Mesothelial cell of epicardium (in vitro differentiated cells): ENCODE results near the gene AKAP8. TPM values are rescaled to one million over a fixed set of nuclear protein-coding genes. Genes with fewer than 3 reads are reported as not detected.

Experiments
- DNase-seq, 2 experiments: peaks; one replicate each; pipeline ENCODE4 v3.0.0; 2021; ENCODE audit warnings: low spot score in 2 of 2; ENCODE audit not compliant: unreplicated experiment in 2 of 2
- H3K27ac Mint-ChIP-seq: 2 replicates; pipeline ENCODE4 v1.8.0; 2021; ENCODE audit warnings: mixed read lengths
- H3K27me3 Mint-ChIP-seq: 2 replicates; pipeline ENCODE4 v1.8.0; 2021; ENCODE audit warnings: low read depth, mixed read lengths
- H3K36me3 Mint-ChIP-seq: 2 replicates; pipeline ENCODE4 v1.8.0; 2021; ENCODE audit warnings: mixed read lengths
- H3K4me1 Mint-ChIP-seq: 2 replicates; pipeline ENCODE4 v1.8.0; 2021; ENCODE audit warnings: mixed read lengths
- H3K4me3 Mint-ChIP-seq: 2 replicates; pipeline ENCODE4 v1.8.0; 2021; ENCODE audit warnings: mild to moderate bottlenecking, moderate library complexity, mixed read lengths
- H3K9me3 Mint-ChIP-seq: 2 replicates; pipeline ENCODE4 v1.8.0; 2021; ENCODE audit warnings: mixed read lengths
- CTCF ChIP-seq: fragments of 200-600 bp; sonication (generic); IDR thresholded peaks from one replicate; pipeline ENCODE4 v1.5.0; 2021; ENCODE audit warnings: antibody characterized with exemption; ENCODE audit not compliant: unreplicated experiment
- total RNA-seq: library from RNA; stranded (reverse); gene quantifications from 3 replicates; pipeline ENCODE4 v1.2.1, GENCODE V29; 2021

AKAP8 gene
- total RNA-seq, result 42.6 to 47.2 TPM (median 43.5 TPM) in 3 replicates

DNA sequence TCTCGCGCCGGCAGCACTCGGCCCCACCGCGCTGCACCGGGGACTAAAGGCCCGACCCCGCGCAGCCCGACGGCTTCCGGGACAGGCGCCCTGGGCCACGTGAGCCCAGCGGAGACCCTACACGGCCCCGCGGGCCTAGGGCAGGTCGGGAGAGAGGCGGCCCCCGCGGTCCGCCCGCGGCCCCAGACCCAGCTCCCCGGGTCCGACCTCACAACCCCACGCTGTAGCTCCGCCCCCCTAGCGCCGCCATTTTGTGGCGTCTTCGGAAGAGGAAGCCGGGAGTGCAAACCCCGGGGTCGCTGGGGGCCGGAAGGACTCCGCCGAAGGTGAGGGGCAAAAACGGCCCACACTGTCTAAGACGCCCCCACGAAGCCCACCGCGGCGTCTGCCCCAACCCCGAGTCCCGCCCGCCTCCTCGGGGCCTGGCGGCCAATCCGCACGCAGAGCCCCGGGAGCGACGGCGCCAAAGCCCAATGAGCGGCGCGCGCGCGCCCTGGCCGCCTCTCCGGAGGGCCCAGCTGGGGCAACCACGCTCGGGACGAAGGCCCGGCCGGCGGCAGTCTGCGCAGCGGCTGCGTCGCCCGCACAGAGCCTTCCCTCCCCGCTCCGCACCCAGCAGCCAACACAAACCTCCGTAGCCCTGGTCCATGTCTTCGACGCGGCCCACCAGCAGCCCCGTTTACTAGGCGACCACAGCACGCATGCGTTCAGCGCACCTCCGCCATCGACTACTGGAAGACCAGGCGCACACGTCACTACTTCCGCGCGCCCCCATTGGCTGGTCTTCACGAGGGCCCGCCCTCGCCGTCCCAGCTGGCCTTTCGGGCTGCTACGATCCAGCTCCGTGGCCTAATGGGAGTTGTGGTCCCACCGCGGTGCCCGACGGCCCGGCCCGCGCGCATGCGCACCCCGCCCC, at the start of gene AKAP8:
Gene AKAP8, minus strand, starts transcription at position 705 of the 916 bp plus-strand sequence. Its CDS starts 56 bp downstream, at position 649.
- no peak for TF ChIP-seq CTCF
- Mint-ChIP-seq H3K36me3 (no peaks in the 10 kb centered on the region), H3K4me1 (peaks cover 32% of the 10 kb centered on the region), H3K4me3 (peak within 1 kb of the TSS; percentile 98), H3K27ac (peak within 1 kb of the TSS; percentile 99), H3K9me3 (no peaks in the 10 kb centered on the region), H3K27me3 (no peaks in the 10 kb centered on the region)
- DNase-seq, result peak; percentile 96 to 98

- H3K9me3 Mint-ChIP-seq, result peaks cover 3% of the 10 kb centered on the region
- no peak for TF ChIP-seq CTCF
- peaks cover 30% of the 10 kb centered on the region for H3K36me3 Mint-ChIP-seq
- DNase-seq, result no peak
- H3K4me1 Mint-ChIP-seq, result peaks cover 16% of the 10 kb centered on the region
- no peak overlapping the region for H3K27ac Mint-ChIP-seq
- H3K27me3 Mint-ChIP-seq, result no peaks in the 10 kb centered on the region
- H3K4me3 Mint-ChIP-seq, result no peak overlapping the region
Measured at GRCh38 chr19:15427991-15428471, 48.4 kb upstream of the AKAP8 start.

DNA sequence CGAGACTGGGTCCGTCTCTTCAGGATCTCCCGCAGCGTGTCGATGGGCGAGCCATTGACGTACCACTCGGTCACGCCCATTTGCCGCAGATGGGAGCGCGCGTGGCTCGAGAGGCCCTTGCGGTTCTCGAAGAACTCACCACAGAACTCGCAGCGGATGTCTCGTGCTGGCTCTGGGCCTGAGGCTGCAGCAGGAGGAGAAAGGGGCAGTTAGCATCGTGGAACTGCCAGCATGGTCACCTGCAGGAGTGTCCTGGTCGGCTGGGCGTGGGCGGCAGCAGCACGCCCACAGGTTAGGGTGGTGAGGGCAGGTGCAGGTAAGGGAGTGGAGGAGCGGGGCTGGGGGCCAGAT, 47.7 kb upstream of the AKAP8 start:
- Mint-ChIP-seq H3K4me1 (peaks cover 15% of the 10 kb centered on the region), H3K36me3 (peaks cover 37% of the 10 kb centered on the region), H3K9me3 (peaks cover 3% of the 10 kb centered on the region), H3K27me3 (no peaks in the 10 kb centered on the region), H3K4me3 (no peak overlapping the region), H3K27ac (peak overlapping the region; percentile 21)
- no peak for TF ChIP-seq CTCF
- no peak for DNase-seq

DNA sequence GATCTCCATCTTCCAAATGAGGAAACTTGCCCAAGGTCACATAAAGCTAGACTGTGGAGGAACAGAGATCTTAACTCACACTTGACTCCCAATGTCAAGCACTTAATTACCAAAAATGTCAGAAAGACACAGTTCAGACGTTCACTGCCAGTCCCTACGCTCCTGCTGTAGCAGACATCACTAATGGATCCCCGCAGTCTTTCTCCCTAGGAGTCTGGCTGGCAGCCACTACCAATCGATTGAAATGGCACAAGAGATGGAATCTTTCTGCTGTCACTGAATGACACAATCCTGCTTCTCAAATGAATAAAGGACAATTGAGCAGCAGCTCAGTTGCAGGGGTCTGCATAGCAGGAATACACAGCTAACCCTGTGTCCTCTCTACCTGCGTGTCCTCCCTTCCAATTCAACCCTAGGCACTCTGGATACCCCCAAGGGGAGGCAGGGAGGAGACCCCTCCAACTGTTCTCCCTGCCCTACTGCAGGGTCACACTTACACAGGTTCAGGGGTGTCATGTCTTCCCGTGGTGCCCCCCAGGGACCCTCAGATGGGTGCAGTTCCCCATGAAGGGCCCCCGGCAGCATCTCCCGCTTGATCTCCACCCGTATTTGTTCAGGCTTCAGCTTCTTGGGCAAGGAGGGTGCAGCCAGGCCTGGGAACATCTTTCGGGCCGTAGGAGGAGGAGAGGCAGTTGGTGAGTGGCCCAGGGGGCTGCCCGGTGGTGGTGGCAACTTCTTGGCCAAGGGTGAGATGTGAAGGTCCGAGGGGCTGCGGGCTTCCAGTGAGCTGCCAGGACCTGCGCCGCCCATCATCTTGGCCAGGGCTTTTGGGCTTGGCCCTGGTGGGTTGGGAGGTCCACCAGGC, 47.1 kb upstream of the AKAP8 start:
- Mint-ChIP-seq H3K36me3 (peaks cover 41% of the 10 kb centered on the region), H3K27ac (no peak overlapping the region), H3K4me3 (no peak overlapping the region), H3K9me3 (peaks cover 3% of the 10 kb centered on the region), H3K27me3 (no peaks in the 10 kb centered on the region), H3K4me1 (peaks cover 13% of the 10 kb centered on the region)
- no peak for TF ChIP-seq CTCF
- no peak for DNase-seq

DNA sequence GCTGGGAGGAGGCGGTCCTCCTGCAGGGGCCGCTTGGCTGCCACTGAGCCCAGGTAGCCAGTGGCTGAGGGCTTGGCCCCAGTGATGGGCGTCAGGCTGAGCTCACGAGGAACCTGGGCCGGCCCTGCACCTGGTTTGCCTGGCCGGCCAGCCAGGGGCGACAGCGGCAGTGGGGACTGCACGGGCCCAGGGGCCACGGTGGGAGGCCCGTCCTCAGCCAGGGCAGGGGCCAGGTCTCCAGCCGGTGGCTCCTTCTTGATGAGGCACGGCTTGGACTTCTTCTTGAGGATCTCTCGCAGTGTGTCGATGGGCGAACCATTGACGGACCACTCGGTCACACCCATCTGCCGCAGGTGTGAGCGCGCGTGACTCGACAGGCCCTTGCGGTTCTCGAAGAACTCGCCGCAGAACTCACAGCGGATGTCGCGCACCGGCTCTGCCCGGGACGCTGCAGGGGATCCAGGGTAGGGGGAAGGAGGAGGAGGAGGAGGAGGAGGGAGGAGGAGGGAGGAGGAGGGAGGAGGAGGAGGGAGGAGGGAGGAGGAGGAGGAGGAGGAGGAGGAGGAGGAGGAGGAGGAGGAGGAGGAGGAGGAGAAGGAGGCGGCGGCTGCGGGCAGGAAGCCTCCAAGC, 45.8 kb upstream of the AKAP8 start:
- Mint-ChIP-seq H3K36me3 (peaks cover 41% of the 10 kb centered on the region), H3K4me3 (no peak overlapping the region), H3K27ac (no peak overlapping the region), H3K9me3 (peaks cover 3% of the 10 kb centered on the region), H3K27me3 (no peaks in the 10 kb centered on the region), H3K4me1 (peaks cover 4% of the 10 kb centered on the region)
- TF ChIP-seq CTCF, result no peak
- DNase-seq, result no peak
